Fibroblast of skin of left biceps (primary cell): ENCODE results near the gene SV2C.

Source experiments
- DNase-seq, 2 experiments: peaks; one replicate each; pipeline ENCODE4 v3.0.0-alpha.2; 2013; ENCODE audit warnings: low read depth in 2 of 2

Gene SV2C

GRCh38 chr5:76165029-76165428 is 81.8 kb downstream of the SV2C start:
- no peak for DNase-seq

GRCh38 chr5:76165711-76166374 is 82.7 kb downstream of the SV2C start:
- DNase-seq = no peak

GRCh38 chr5:76166886-76167576 is 83.8 kb downstream of the SV2C start:
- DNase-seq = no peak

GRCh38 chr5:76169146-76169905 is 86.1 kb downstream of the SV2C start:
- no peak for DNase-seq

- DNase-seq = no peak
These were observed 90.9 kb downstream of the SV2C start for GRCh38 chr5:76174101-76174500.

GRCh38 chr5:76175051-76175666 is 92.0 kb downstream of the SV2C start:
- DNase-seq = peak; percentile 3 to 13

GRCh38 chr5:76175821-76176403 is 92.7 kb downstream of the SV2C start:
- DNase-seq = no peak

GRCh38 chr5:76177978-76178377 is 94.8 kb downstream of the SV2C start:
- DNase-seq = no peak

- no peak for DNase-seq
These were observed 95.7 kb downstream of the SV2C start for GRCh38 chr5:76178913-76179312.

GRCh38 chr5:76180814-76181805 is 97.9 kb downstream of the SV2C start:
- no peak for DNase-seq

GRCh38 chr5:76187386-76187785 is 104.2 kb downstream of the SV2C start:
- DNase-seq = no peak

GRCh38 chr5:76190356-76190755 is 107.2 kb downstream of the SV2C start:
- no peak for DNase-seq

- DNase-seq = no peak
These were observed 109.7 kb downstream of the SV2C start for GRCh38 chr5:76192837-76193236.

GRCh38 chr5:76193635-76194034 is 110.5 kb downstream of the SV2C start:
- DNase-seq = no peak

- no peak for DNase-seq
These were observed 111.2 kb downstream of the SV2C start for GRCh38 chr5:76194340-76194739.

- DNase-seq = no peak
These were observed 113.3 kb downstream of the SV2C start for GRCh38 chr5:76196457-76196856.

GRCh38 chr5:76196886-76197489 is 113.8 kb downstream of the SV2C start:
- no peak for DNase-seq

GRCh38 chr5:76197726-76198125 is 114.5 kb downstream of the SV2C start:
- DNase-seq = no peak

GRCh38 chr5:76199336-76200318 is 116.4 kb downstream of the SV2C start:
- no peak for DNase-seq
